GM18858 (cell line): ENCODE measurements around the gene ELP1.
"Not testable (repeated sequence)": the region's sequence is repeated elsewhere in the genome, so short reads cannot be mapped to it uniquely, and the experiment has no call there.

Experiments used
- ATAC-seq: cut with Tn5 transposase; IDR thresholded peaks from one replicate; pipeline ENCODE4 v1.9.1; 2021; ENCODE audit not compliant: unreplicated experiment

Gene ELP1

GRCh38 chr9:108928386-108928785, 5.5 kb downstream of the ELP1 start:
- ATAC-seq, result no peak

GRCh38 chr9:108924466-108924865, 9.5 kb downstream of the ELP1 start:
- no peak for ATAC-seq

- no peak for ATAC-seq
Observed at GRCh38 chr9:108921200-108921599, 12.7 kb downstream of the ELP1 start.

- not testable (repeated sequence) for ATAC-seq
Observed at GRCh38 chr9:108920401-108920800, 13.5 kb downstream of the ELP1 start.

- ATAC-seq, result no peak
Observed at GRCh38 chr9:108919517-108919916, 14.4 kb downstream of the ELP1 start.

- ATAC-seq, result no peak
Observed at GRCh38 chr9:108913391-108913790, 20.5 kb downstream of the ELP1 start.

- no peak for ATAC-seq
Observed at GRCh38 chr9:108911820-108912219, 22.1 kb downstream of the ELP1 start.

GRCh38 chr9:108910914-108911313, 23.0 kb downstream of the ELP1 start:
- ATAC-seq, result no peak

- ATAC-seq, result no peak
Observed at GRCh38 chr9:108910402-108910801, 23.5 kb downstream of the ELP1 start.

GRCh38 chr9:108905494-108905893, 28.4 kb downstream of the ELP1 start:
- ATAC-seq, result no peak

GRCh38 chr9:108904161-108904560, 29.8 kb downstream of the ELP1 start:
- ATAC-seq, result no peak

- ATAC-seq, result no peak
Observed at GRCh38 chr9:108903420-108904103, 30.4 kb downstream of the ELP1 start.

- no peak for ATAC-seq
Observed at GRCh38 chr9:108900176-108900575, 33.7 kb downstream of the ELP1 start.

- ATAC-seq, result not testable (repeated sequence)
Observed at GRCh38 chr9:108899023-108899695, 34.8 kb downstream of the ELP1 start.

GRCh38 chr9:108897324-108898096, 36.4 kb downstream of the ELP1 start:
- ATAC-seq, result no peak

- no peak for ATAC-seq
Observed at GRCh38 chr9:108894225-108894997, 39.5 kb downstream of the ELP1 start.

GRCh38 chr9:108889649-108890067, 44.3 kb downstream of the ELP1 start:
- no peak for ATAC-seq

- not testable (repeated sequence) for ATAC-seq
Observed at GRCh38 chr9:108886594-108887271, 47.2 kb downstream of the ELP1 start.

GRCh38 chr9:108885643-108886348, 48.1 kb downstream of the ELP1 start:
- ATAC-seq, result peak; percentile 96

- no peak for ATAC-seq
Observed at GRCh38 chr9:108884701-108885100, 49.2 kb downstream of the ELP1 start.
